HCT116 (cell line): Measurements from ENCODE around the gene CPNE8. TPM values are rescaled to one million over a fixed set of nuclear protein-coding genes. Genes with fewer than 3 reads are reported as not detected.

ENCODE experiments used
- ATAC-seq: fragments of 200-7000 bp; cut with Tn5 transposase; 2 replicates; pipeline ENCODE4 v1.9.1; 2020; ENCODE audit warnings: mild to moderate bottlenecking, moderate library complexity
- BruUV-seq: library from RNA; stranded (reverse); fragments of 400-500 nt; replicated peaks from 2 replicates; lab custom pipeline; 2021; lab: Mats Ljungman, UMichigan
- CTCF ChIA-PET: fragments of 300-600 bp; sonication (Branson Sonifier 250); formaldehyde crosslinking; loops from one replicate; lab custom pipeline; 2021; ENCODE audit warnings: antibody characterized with exemption; lab: Charles Lee
- POLR2A ChIA-PET: fragments of 300-600, 350-600 bp; sonication (Branson Sonifier 250); formaldehyde crosslinking; loops from one replicate; lab custom pipeline; 2021; ENCODE audit warnings: antibody characterized with exemption; lab: Charles Lee
- RAD21 ChIA-PET, 2 experiments: fragments of 300-600 bp; sonication (Branson Sonifier 250); formaldehyde crosslinking; loops; one replicate each; lab custom pipeline; 2023; ENCODE audit warnings: low total read pairs in 2 of 2; ENCODE audit not compliant: uncharacterized antibody in 2 of 2, unreplicated experiment in 2 of 2, low non-redundant PET in 1 of 2; lab: Charles Lee
- DNase-seq: peaks from one replicate; pipeline ENCODE4 v3.0.0-alpha.2; 2010; ENCODE audit warnings: low read depth, low spot score
- H2AFZ ChIP-seq: fragments of 200-600 bp; shearing (Covaris generic), sonication (generic); 2 replicates; pipeline ENCODE4 v1.6.1; 2017; ENCODE audit warnings: low read depth, mixed run types, mixed read lengths, antibody characterized with exemption, low read length; ENCODE audit not compliant: poor library complexity, severe bottlenecking
- H3K27ac ChIP-seq: 2 replicates; pipeline ENCODE4 v1.5.1; 2012; ENCODE audit warnings: low read depth, low read length
- H3K27me3 ChIP-seq: fragments of 200-600 bp; sonication (generic); 2 replicates; pipeline ENCODE4 v1.6.1; 2016; ENCODE audit warnings: mixed run types, low read length, mixed read lengths; ENCODE audit not compliant: insufficient read depth
- H3K36me3 ChIP-seq, 2 experiments: fragments of 200-500 bp in 1 of 2; fragments of 200-600 bp in 1 of 2; sonication (Bioruptor generic) in 1 of 2; sonication (generic) in 1 of 2; 2 replicates each; pipeline versions ENCODE4 v1.5.1 to v1.6.1; 2014 to 2016; ENCODE audit warnings: low read length in 2 of 2, inconsistent platforms in 1 of 2, mixed read lengths in 1 of 2, mixed run types in 1 of 2; ENCODE audit not compliant: insufficient read depth in 2 of 2, control insufficient read depth in 1 of 2
- H3K4me1 ChIP-seq, 2 experiments: fragments of 200-600 bp in 1 of 2; sonication (generic) in 1 of 2; 2 replicates each; pipeline versions ENCODE4 v1.5.1 to v1.6.1; 2012 to 2017; ENCODE audit warnings: low read length in 2 of 2, inconsistent platforms in 1 of 2, mild to moderate bottlenecking in 1 of 2, mixed read lengths in 1 of 2, mixed run types in 1 of 2, moderate library complexity in 1 of 2; ENCODE audit not compliant: insufficient read depth in 2 of 2, control insufficient read depth in 1 of 2
- H3K4me2 ChIP-seq: fragments of 200-600 bp; sonication (generic); 2 replicates; pipeline ENCODE4 v1.6.1; 2017; ENCODE audit warnings: mixed run types, low read length, mixed read lengths
- H3K4me3 ChIP-seq, 2 experiments: fragments of 200-600 bp in 1 of 2; sonication (generic) in 1 of 2; replicated peaks in 1 of 2; 2 replicates each; pipeline ENCODE4 v1.5.1; 2011 to 2016; ENCODE audit warnings: low read length in 2 of 2, control low read depth in 1 of 2, low read depth in 1 of 2, mild to moderate bottlenecking in 1 of 2, mixed read lengths in 1 of 2, mixed run types in 1 of 2
- H3K79me2 ChIP-seq: fragments of 200-600 bp; sonication (generic); 2 replicates; pipeline ENCODE4 v1.6.1; 2017; ENCODE audit warnings: mild to moderate bottlenecking, mixed run types, low read length, moderate library complexity, mixed read lengths; ENCODE audit not compliant: insufficient read depth
- H3K9ac ChIP-seq: fragments of 200-600 bp; sonication (generic); 2 replicates; pipeline ENCODE4 v1.6.1; 2016; ENCODE audit warnings: low read length, mixed read lengths
- H3K9me2 ChIP-seq: fragments of 200-600 bp; sonication (generic), shearing (Covaris generic); 2 replicates; pipeline ENCODE4 v1.6.1; 2017; ENCODE audit warnings: mixed run types, mild to moderate bottlenecking, moderate library complexity; ENCODE audit not compliant: insufficient read depth
- H3K9me3 ChIP-seq, 2 experiments: fragments of 200-500 bp in 1 of 2; fragments of 200-600 bp in 1 of 2; sonication (Bioruptor generic) in 1 of 2; sonication (generic) in 1 of 2; 2 replicates each; pipeline ENCODE4 v1.6.1; 2014 to 2017; ENCODE audit warnings: low read length in 2 of 2, mixed read lengths in 2 of 2, inconsistent platforms in 1 of 2, low read depth in 1 of 2, mild to moderate bottlenecking in 1 of 2, mixed run types in 1 of 2, moderate library complexity in 1 of 2; ENCODE audit not compliant: control insufficient read depth in 1 of 2, insufficient read depth in 1 of 2
- H4K20me1 ChIP-seq: fragments of 200-600 bp; sonication (generic), shearing (Covaris generic); 2 replicates; pipeline ENCODE4 v1.6.1; 2017; ENCODE audit warnings: mixed run types, mild to moderate bottlenecking, moderate library complexity; ENCODE audit not compliant: insufficient read depth
- CBX3 ChIP-seq: IDR thresholded peaks from 2 replicates; pipeline ENCODE4 v1.6.1; 2012; ENCODE audit warnings: low read depth
- CEBPB ChIP-seq: IDR thresholded peaks from 2 replicates; pipeline ENCODE4 v1.6.1; 2012; ENCODE audit warnings: low read depth
- CTCF ChIP-seq, 3 experiments: fragments of 200-600 bp in 1 of 3; sonication (generic) in 1 of 3; IDR thresholded peaks in 2 of 3; conservative IDR thresholded peaks in 1 of 3; 2 replicates each; pipeline ENCODE4 v1.5.1; 2012 to 2017; ENCODE audit warnings: low read depth in 2 of 3, low read length in 2 of 3, antibody characterized with exemption in 1 of 3, borderline replicate concordance in 1 of 3, control low read depth in 1 of 3, mild to moderate bottlenecking in 1 of 3, mixed read lengths in 1 of 3, mixed run types in 1 of 3, moderate library complexity in 1 of 3; ENCODE audit not compliant: insufficient read depth in 1 of 3
- EGR1 ChIP-seq: IDR thresholded peaks from 2 replicates; pipeline ENCODE4 v1.6.1; 2012; ENCODE audit warnings: low read depth
- ELF1 ChIP-seq: IDR thresholded peaks from 2 replicates; pipeline ENCODE4 v1.6.1; 2012; ENCODE audit warnings: low read depth, borderline replicate concordance
- EZH2 ChIP-seq: fragments of 200-600 bp; sonication (generic); IDR thresholded peaks from 2 replicates; pipeline ENCODE4 v1.6.1; 2017; ENCODE audit warnings: antibody characterized with exemption, mixed run types
- FOSL1 ChIP-seq: IDR thresholded peaks from 2 replicates; pipeline ENCODE4 v1.6.1; 2012; ENCODE audit warnings: low read depth
- MAX ChIP-seq: IDR thresholded peaks from 2 replicates; pipeline ENCODE4 v1.6.1; 2012
- POLR2A ChIP-seq: IDR thresholded peaks from 2 replicates; pipeline ENCODE4 v1.7.0; 2011; ENCODE audit warnings: borderline replicate concordance; ENCODE audit not compliant: insufficient read depth, insufficient read length; ENCODE audit errors: extremely low read depth
- POLR2AphosphoS5 ChIP-seq: IDR thresholded peaks from 2 replicates; pipeline ENCODE4 v1.6.1; 2011; ENCODE audit warnings: mild to moderate bottlenecking, low read depth, low read length, moderate library complexity
- RAD21 ChIP-seq: IDR thresholded peaks from 2 replicates; pipeline ENCODE4 v1.6.1; 2012; ENCODE audit warnings: low read depth, mild to moderate bottlenecking
- REST ChIP-seq: IDR thresholded peaks from 2 replicates; pipeline ENCODE4 v1.6.1; 2012; ENCODE audit warnings: low read depth
- SP1 ChIP-seq: IDR thresholded peaks from 2 replicates; pipeline ENCODE4 v1.6.1; 2012; ENCODE audit warnings: low read depth
- TCF7L2 ChIP-seq: IDR thresholded peaks from 2 replicates; pipeline ENCODE4 v1.7.0; 2011; ENCODE audit warnings: borderline replicate concordance, inconsistent platforms; ENCODE audit not compliant: insufficient read depth, insufficient read length; ENCODE audit errors: extremely low read depth
- ZNF274 ChIP-seq: fragments of 200-500 bp; sonication (Bioruptor generic); IDR thresholded peaks from 2 replicates; pipeline ENCODE4 v1.6.1; 2014; ENCODE audit warnings: mild to moderate bottlenecking, low read depth, low read length, inconsistent platforms
- intact Hi-C: fragments of 100-400 bp; cut with micrococcal nuclease; formaldehyde crosslinking; loops from 2 replicates; pipeline ENCODE4 v1.10.0; 2022
- total RNA-seq: library from RNA; stranded (reverse); gene quantifications from one replicate; pipeline ENCODE4 v1.2.1, GENCODE V29; 2021; ENCODE audit not compliant: unreplicated experiment
- TF ChIP-seq, protein P1 (sequence below): IDR thresholded peaks from 2 replicates; pipeline ENCODE4 v1.6.1; 2011; ENCODE audit warnings: mild to moderate bottlenecking, low read length, moderate library complexity; ENCODE audit not compliant: insufficient replicate concordance; ENCODE audit errors: extremely low read depth

CPNE8 gene
- total RNA-seq, 1 experiment from 2014 or later = 14.2 TPM

GRCh38 chr12:38785381-38785780 is 120.0 kb downstream of the CPNE8 start (continued):
- TF ChIP-seq POLR2AphosphoS5 (no peak), MAX (no peak)

DNA sequence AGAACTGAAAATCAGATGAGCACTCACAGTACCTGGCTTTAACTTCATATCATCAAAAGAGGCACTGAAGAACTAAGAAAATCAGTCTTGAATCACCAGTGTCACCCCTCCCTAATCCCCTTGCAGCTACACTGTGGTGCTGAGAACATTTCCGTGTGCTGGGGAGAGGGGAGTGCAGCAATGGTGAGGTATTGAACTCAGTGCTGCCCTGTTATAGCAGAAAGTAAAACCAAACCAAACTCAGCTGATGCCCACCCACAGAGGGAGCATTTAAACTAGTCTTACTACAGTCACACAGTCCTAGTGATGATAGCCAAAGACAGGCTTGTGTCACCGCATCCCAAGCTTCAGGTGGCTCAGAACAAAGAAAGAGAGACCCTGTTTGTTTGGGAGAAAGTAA is 122.1 kb downstream of the CPNE8 start:
- Histone ChIP-seq H3K9ac (no peak overlapping the region), H3K27ac (no peak overlapping the region), H3K4me1 (no peaks in the 10 kb centered on the region), H3K4me2 (no peak overlapping the region), H3K36me3 (no peaks in the 10 kb centered on the region), H3K27me3 (no peaks in the 10 kb centered on the region), H3K4me3 (no peak overlapping the region), H3K9me2 (no peaks in the 10 kb centered on the region), H2AFZ (no peak overlapping the region), H3K79me2 (no peaks in the 10 kb centered on the region), H3K9me3 (peaks cover 0 to 5% of the 10 kb centered on the region in 2 experiments; a peak in 1 of 4 replicates), H4K20me1 (no peaks in the 10 kb centered on the region)
- intact Hi-C loops = no loop called here
- ATAC-seq (no peak), DNase-seq (no peak)
- RAD21 ChIA-PET = interaction anchor here in 1 of 2 experiments (0.6 kb wide), 1 partner anchor 75 kb away, joined by 3 read pairs; no protein-coding TSS in a partner anchor
- TF ChIP-seq EGR1 = no peak
- TF ChIP-seq REST = no peak
- TF ChIP-seq MAX = no peak
- no peak for TF ChIP-seq CBX3
- no peak for TF ChIP-seq ZNF274
- TF ChIP-seq, protein P1, sequence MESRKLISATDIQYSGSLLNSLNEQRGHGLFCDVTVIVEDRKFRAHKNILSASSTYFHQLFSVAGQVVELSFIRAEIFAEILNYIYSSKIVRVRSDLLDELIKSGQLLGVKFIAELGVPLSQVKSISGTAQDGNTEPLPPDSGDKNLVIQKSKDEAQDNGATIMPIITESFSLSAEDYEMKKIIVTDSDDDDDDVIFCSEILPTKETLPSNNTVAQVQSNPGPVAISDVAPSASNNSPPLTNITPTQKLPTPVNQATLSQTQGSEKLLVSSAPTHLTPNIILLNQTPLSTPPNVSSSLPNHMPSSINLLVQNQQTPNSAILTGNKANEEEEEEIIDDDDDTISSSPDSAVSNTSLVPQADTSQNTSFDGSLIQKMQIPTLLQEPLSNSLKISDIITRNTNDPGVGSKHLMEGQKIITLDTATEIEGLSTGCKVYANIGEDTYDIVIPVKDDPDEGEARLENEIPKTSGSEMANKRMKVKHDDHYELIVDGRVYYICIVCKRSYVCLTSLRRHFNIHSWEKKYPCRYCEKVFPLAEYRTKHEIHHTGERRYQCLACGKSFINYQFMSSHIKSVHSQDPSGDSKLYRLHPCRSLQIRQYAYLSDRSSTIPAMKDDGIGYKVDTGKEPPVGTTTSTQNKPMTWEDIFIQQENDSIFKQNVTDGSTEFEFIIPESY = no peak
- TF ChIP-seq TCF7L2 = no peak
- no peak for TF ChIP-seq EZH2
- no peak for TF ChIP-seq POLR2A
- no peak for TF ChIP-seq SP1
- TF ChIP-seq RAD21 = no peak
- TF ChIP-seq FOSL1 = no peak
- TF ChIP-seq POLR2AphosphoS5 = no peak
- no peak for TF ChIP-seq CTCF (IDR thresholded peaks at IDR 0.05 in 2 of 3, conservative IDR thresholded peaks at IDR 0.05 in 1 of 3; ENCODE audit: borderline replicate concordance in 1 of 3, insufficient read depth in 1 of 3, low read depth in 2 of 3, low read length in 2 of 3)
- no peak for TF ChIP-seq ELF1
- no peak for TF ChIP-seq CEBPB
- POLR2A ChIA-PET = no interaction called here
- BruUV-seq = no TSS peak
- CTCF ChIA-PET = no interaction called here
